H1 (cell line): ENCODE data around the gene GRIK2.

Source experiments
- CTCF ChIP-seq, 3 experiments: IDR thresholded peaks; 1 replicate in 2 of 3; 2 replicates in 1 of 3; pipeline versions ENCODE4 v1.5.1 to v1.6.1; 2011; ENCODE audit warnings: low read length in 3 of 3, mild to moderate bottlenecking in 3 of 3, inconsistent platforms in 2 of 3, low read depth in 1 of 3, moderate library complexity in 1 of 3; ENCODE audit not compliant: insufficient read depth in 1 of 3; ENCODE audit errors: control extremely low read depth in 1 of 3
- GABPA ChIP-seq: IDR thresholded peaks from 2 replicates; pipeline ENCODE4 v1.6.1; 2011; ENCODE audit warnings: mild to moderate bottlenecking, low read length, moderate library complexity, borderline replicate concordance; ENCODE audit not compliant: insufficient read depth
- TAF1 ChIP-seq: IDR thresholded peaks from 2 replicates; pipeline ENCODE4 v1.6.1; 2011; ENCODE audit warnings: mild to moderate bottlenecking, low read depth, low read length

GRCh38 chr6:101572627-101573026 is 179.1 kb downstream of the GRIK2 start:
- no peak for TF ChIP-seq GABPA
- no peak for TF ChIP-seq TAF1
- TF ChIP-seq CTCF (IDR thresholded peaks at IDR 0.05; ENCODE audit: control extremely low read depth in 1 of 3, insufficient read depth in 1 of 3, low read depth in 1 of 3, low read length in 3 of 3), result no peak
